Tibial nerve (tissue), 3 donors: ENCODE measurements around the gene TAOK3.

Experiments used
- POLR2A ChIP-seq, 2 donors: fragments of 450-650 bp; IDR thresholded peaks; one replicate each; pipeline ENCODE4 v1.6.1; 2017; ENCODE audit warnings: antibody characterized with exemption in 2 of 2, mild to moderate bottlenecking in 2 of 2, moderate library complexity in 2 of 2
- TF ChIP-seq, protein P1 (sequence below), 5 experiments: fragments of 200-600 bp in 3 of 5; fragments of 450-650 bp in 2 of 5; sonication (generic) in 3 of 5; IDR thresholded peaks; one replicate each; pipeline ENCODE4 v1.5.1; 2016 to 2019; ENCODE audit warnings: antibody characterized with exemption in 5 of 5, mild to moderate bottlenecking in 3 of 5, moderate library complexity in 2 of 5

DNA sequence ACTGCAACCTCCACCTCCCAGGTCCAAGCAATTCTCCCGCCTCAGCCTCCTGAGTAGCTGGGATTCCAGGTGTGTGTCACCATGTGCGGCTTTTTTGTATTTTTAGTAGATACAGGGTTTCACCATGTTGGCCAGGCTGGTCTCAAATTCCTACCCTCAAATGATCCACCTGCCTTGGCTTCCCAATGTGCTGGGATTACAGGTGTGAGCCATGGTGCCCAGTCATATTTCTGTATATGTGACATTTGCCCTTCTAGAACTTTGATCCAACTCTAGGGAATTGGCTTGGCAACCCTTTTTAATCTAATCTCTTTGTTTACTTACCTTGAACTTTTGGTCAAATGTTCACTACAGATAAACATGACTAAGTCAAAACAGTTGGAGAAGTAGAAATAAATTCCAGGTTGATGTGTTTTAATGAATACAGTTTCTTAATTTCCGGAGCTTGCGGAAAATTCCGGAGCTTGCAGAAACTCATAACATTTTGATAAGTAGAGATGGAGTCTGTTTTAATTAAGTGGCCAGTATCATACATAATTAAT lies 248.3 kb downstream of the TAOK3 start:
- TF ChIP-seq, protein P1, sequence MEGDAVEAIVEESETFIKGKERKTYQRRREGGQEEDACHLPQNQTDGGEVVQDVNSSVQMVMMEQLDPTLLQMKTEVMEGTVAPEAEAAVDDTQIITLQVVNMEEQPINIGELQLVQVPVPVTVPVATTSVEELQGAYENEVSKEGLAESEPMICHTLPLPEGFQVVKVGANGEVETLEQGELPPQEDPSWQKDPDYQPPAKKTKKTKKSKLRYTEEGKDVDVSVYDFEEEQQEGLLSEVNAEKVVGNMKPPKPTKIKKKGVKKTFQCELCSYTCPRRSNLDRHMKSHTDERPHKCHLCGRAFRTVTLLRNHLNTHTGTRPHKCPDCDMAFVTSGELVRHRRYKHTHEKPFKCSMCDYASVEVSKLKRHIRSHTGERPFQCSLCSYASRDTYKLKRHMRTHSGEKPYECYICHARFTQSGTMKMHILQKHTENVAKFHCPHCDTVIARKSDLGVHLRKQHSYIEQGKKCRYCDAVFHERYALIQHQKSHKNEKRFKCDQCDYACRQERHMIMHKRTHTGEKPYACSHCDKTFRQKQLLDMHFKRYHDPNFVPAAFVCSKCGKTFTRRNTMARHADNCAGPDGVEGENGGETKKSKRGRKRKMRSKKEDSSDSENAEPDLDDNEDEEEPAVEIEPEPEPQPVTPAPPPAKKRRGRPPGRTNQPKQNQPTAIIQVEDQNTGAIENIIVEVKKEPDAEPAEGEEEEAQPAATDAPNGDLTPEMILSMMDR (IDR thresholded peaks at IDR 0.05): no peak
- TF ChIP-seq POLR2A (IDR thresholded peaks at IDR 0.05): no peak
